Measurements from ENCODE around the gene TMF1.

- no peak for TF ChIP-seq CTCF (IDR thresholded peaks at IDR 0.05)
- TF ChIP-seq CHD2 (IDR thresholded peaks at IDR 0.05; ENCODE audit: low read length, partially characterized antibody), result no peak
- TF ChIP-seq REST (IDR thresholded peaks at IDR 0.05; ENCODE audit: low read depth, low read length), result no peak
- no peak for TF ChIP-seq EP300 (IDR thresholded peaks at IDR 0.05; ENCODE audit: borderline replicate concordance in 1 of 2, low read depth in 1 of 2, low read length in 1 of 2)
- TF ChIP-seq PBX3 (IDR thresholded peaks at IDR 0.05), result no peak
Observed at GRCh38 chr3:69009559-69010410, 42.3 kb downstream of the TMF1 start.
